ENCODE data around the gene GNG7.
"Not testable (repeated sequence)": the region's sequence is repeated elsewhere in the genome, so short reads cannot be mapped to it uniquely, and the experiment has no call there.

Gene GNG7

GRCh38 chr19:2653710-2654707 lies 48.5 kb downstream of the GNG7 start:
- H3K9me3 ChIP-seq (ENCODE audit: control insufficient read depth, low read length) = no peaks in the 10 kb centered on the region
- peaks cover 12% of the 10 kb centered on the region for H3K4me1 ChIP-seq (ENCODE audit: control insufficient read depth, insufficient read depth, low read length)
- no peaks in the 10 kb centered on the region for H3K27me3 ChIP-seq (ENCODE audit: control insufficient read depth, insufficient read depth, low read length)
- no peak overlapping the region for H3K9ac ChIP-seq (ENCODE audit: low read length)
- no peak overlapping the region for H3K4me3 ChIP-seq (ENCODE audit: low read length)
- H3K36me3 ChIP-seq (ENCODE audit: control insufficient read depth, insufficient read depth, low read length) = no peaks in the 10 kb centered on the region

GRCh38 chr19:2653218-2653617 lies 49.3 kb downstream of the GNG7 start:
- Histone ChIP-seq H3K9ac (ENCODE audit: low read length) (no peak overlapping the region), H3K4me1 (ENCODE audit: control insufficient read depth, insufficient read depth, low read length) (peaks cover 12% of the 10 kb centered on the region), H3K27me3 (ENCODE audit: control insufficient read depth, insufficient read depth, low read length) (no peaks in the 10 kb centered on the region), H3K9me3 (ENCODE audit: control insufficient read depth, low read length) (no peaks in the 10 kb centered on the region), H3K36me3 (ENCODE audit: control insufficient read depth, insufficient read depth, low read length) (no peaks in the 10 kb centered on the region), H3K4me3 (ENCODE audit: low read length) (no peak overlapping the region)

GRCh38 chr19:2652504-2653099 lies 49.9 kb downstream of the GNG7 start:
- no peaks in the 10 kb centered on the region for H3K9me3 ChIP-seq (ENCODE audit: control insufficient read depth, low read length)
- H3K4me1 ChIP-seq (ENCODE audit: control insufficient read depth, insufficient read depth, low read length) = peaks cover 12% of the 10 kb centered on the region
- no peak overlapping the region for H3K9ac ChIP-seq (ENCODE audit: low read length)
- H3K27me3 ChIP-seq (ENCODE audit: control insufficient read depth, insufficient read depth, low read length) = no peaks in the 10 kb centered on the region
- H3K36me3 ChIP-seq (ENCODE audit: control insufficient read depth, insufficient read depth, low read length) = no peaks in the 10 kb centered on the region
- H3K4me3 ChIP-seq (ENCODE audit: low read length) = no peak overlapping the region

DNA sequence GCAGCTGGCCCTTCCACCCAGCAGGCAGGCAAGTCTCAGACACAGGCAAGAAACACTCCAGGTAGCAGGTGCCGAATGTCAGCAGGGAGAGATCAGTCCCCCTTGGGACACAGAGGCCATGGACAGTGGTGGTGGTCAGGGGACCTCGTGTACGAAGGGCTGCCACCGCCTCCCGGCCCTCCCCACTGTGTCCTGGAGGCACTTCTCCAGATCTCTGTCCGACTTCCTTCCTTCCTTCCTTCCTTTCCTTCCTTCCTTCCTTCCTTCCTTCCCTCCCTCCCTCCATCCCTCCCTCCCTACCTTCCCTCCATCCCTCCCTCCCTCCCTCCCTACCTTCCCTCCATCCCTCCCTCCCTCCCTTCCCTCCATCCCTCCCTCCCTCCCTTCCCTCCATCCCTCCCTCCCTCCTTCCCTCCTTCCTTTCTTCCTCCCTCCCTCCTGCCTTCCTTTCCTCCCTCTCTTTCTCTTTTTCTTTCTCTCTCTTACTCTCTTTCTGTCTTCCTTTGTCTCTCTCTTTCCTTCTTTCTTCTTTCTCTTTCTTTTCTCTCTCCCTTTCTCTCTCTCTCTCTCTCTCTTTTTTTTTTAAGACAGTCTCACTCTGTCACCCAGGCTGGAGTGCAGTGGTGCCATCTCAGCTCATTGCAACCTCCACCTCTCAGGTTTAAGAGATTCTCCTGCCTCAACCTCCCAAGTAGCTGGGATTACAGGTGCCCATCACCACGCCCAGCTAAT lies 51.3 kb downstream of the GNG7 start:
- not testable (repeated sequence) for H3K9ac ChIP-seq (ENCODE audit: low read length); H3K36me3 ChIP-seq (ENCODE audit: control insufficient read depth, insufficient read depth, low read length); H3K9me3 ChIP-seq (ENCODE audit: control insufficient read depth, low read length); H3K4me3 ChIP-seq (ENCODE audit: low read length); H3K27me3 ChIP-seq (ENCODE audit: control insufficient read depth, insufficient read depth, low read length)
- peaks cover 12% of the 10 kb centered on the region for H3K4me1 ChIP-seq (ENCODE audit: control insufficient read depth, insufficient read depth, low read length)

- Histone ChIP-seq H3K36me3 (ENCODE audit: control insufficient read depth, insufficient read depth, low read length) (no peaks in the 10 kb centered on the region), H3K9me3 (ENCODE audit: control insufficient read depth, low read length) (no peaks in the 10 kb centered on the region), H3K27me3 (ENCODE audit: control insufficient read depth, insufficient read depth, low read length) (no peaks in the 10 kb centered on the region), H3K9ac (ENCODE audit: low read length) (no peak overlapping the region), H3K4me3 (ENCODE audit: low read length) (no peak overlapping the region), H3K4me1 (ENCODE audit: control insufficient read depth, insufficient read depth, low read length) (peaks cover 12% of the 10 kb centered on the region)
These were observed 52.0 kb downstream of the GNG7 start for GRCh38 chr19:2650515-2650914.

- Histone ChIP-seq H3K27me3 (ENCODE audit: control insufficient read depth, insufficient read depth, low read length) (no peaks in the 10 kb centered on the region), H3K36me3 (ENCODE audit: control insufficient read depth, insufficient read depth, low read length) (no peaks in the 10 kb centered on the region), H3K9ac (ENCODE audit: low read length) (no peak overlapping the region), H3K9me3 (ENCODE audit: control insufficient read depth, low read length) (no peaks in the 10 kb centered on the region), H3K4me1 (ENCODE audit: control insufficient read depth, insufficient read depth, low read length) (peaks cover 1% of the 10 kb centered on the region), H3K4me3 (ENCODE audit: low read length) (no peak overlapping the region)
These were observed 54.0 kb downstream of the GNG7 start for GRCh38 chr19:2648528-2648937.

GRCh38 chr19:2648099-2648498 lies 54.4 kb downstream of the GNG7 start:
- no peaks in the 10 kb centered on the region for H3K36me3 ChIP-seq (ENCODE audit: control insufficient read depth, insufficient read depth, low read length)
- H3K9ac ChIP-seq (ENCODE audit: low read length) = no peak overlapping the region
- no peaks in the 10 kb centered on the region for H3K4me1 ChIP-seq (ENCODE audit: control insufficient read depth, insufficient read depth, low read length)
- H3K27me3 ChIP-seq (ENCODE audit: control insufficient read depth, insufficient read depth, low read length) = no peaks in the 10 kb centered on the region
- no peaks in the 10 kb centered on the region for H3K9me3 ChIP-seq (ENCODE audit: control insufficient read depth, low read length)
- H3K4me3 ChIP-seq (ENCODE audit: low read length) = no peak overlapping the region

- Histone ChIP-seq H3K4me3 (ENCODE audit: low read length) (no peak overlapping the region), H3K9ac (ENCODE audit: low read length) (no peak overlapping the region), H3K27me3 (ENCODE audit: control insufficient read depth, insufficient read depth, low read length) (no peaks in the 10 kb centered on the region), H3K4me1 (ENCODE audit: control insufficient read depth, insufficient read depth, low read length) (no peaks in the 10 kb centered on the region), H3K9me3 (ENCODE audit: control insufficient read depth, low read length) (no peaks in the 10 kb centered on the region), H3K36me3 (ENCODE audit: control insufficient read depth, insufficient read depth, low read length) (no peaks in the 10 kb centered on the region)
These were observed 55.5 kb downstream of the GNG7 start for GRCh38 chr19:2646866-2647535.

DNA sequence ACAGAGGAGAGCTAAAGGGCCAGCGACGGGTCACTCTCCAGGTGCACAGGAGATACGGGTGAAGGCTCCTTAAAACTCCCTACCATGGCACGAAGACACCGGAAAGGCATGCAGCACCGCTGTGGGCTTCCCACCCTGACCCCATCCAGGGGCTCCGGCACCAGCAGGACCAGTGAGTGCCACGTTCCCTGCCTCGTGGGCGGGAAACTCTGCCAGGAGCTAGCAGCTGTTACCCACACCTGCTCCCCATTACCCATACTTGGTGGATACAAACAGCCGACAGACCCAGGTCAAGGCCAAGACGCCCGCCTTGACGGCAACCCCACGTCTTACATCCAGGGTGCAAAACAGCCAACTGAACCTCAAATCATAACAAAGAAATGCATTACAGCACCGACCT lies 56.7 kb downstream of the GNG7 start:
- Histone ChIP-seq H3K4me1 (ENCODE audit: control insufficient read depth, insufficient read depth, low read length) (no peaks in the 10 kb centered on the region), H3K4me3 (ENCODE audit: low read length) (no peak overlapping the region), H3K27me3 (ENCODE audit: control insufficient read depth, insufficient read depth, low read length) (no peaks in the 10 kb centered on the region), H3K9me3 (ENCODE audit: control insufficient read depth, low read length) (no peaks in the 10 kb centered on the region), H3K9ac (ENCODE audit: low read length) (no peak overlapping the region), H3K36me3 (ENCODE audit: control insufficient read depth, insufficient read depth, low read length) (no peaks in the 10 kb centered on the region)

GRCh38 chr19:2643123-2643737 lies 59.3 kb downstream of the GNG7 start:
- H3K36me3 ChIP-seq (ENCODE audit: control insufficient read depth, insufficient read depth, low read length); H3K4me3 ChIP-seq (ENCODE audit: low read length); H3K9ac ChIP-seq (ENCODE audit: low read length); H3K9me3 ChIP-seq (ENCODE audit: control insufficient read depth, low read length); H3K27me3 ChIP-seq (ENCODE audit: control insufficient read depth, insufficient read depth, low read length); H3K4me1 ChIP-seq (ENCODE audit: control insufficient read depth, insufficient read depth, low read length): not testable (repeated sequence)

DNA sequence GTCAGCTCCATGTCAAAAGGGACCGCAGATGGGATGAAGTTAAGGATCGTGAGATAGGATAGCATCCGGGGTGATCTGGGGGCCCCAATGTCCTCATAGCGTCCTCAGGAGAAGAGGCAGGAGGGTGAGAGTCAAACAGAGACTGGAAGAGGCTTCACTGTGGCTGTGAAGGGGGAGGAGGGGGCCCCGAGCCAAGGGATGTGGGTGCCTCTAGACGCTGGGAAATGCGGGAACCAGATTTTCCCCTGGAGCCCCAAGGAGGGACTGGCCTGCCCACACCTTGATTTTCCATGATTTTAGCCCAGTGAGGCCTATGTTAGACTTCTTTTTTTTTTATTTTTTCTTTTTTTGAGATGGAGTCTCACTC lies 61.2 kb downstream of the GNG7 start:
- peaks cover 4% of the 10 kb centered on the region for H3K27me3 ChIP-seq (ENCODE audit: control insufficient read depth, insufficient read depth, low read length)
- no peaks in the 10 kb centered on the region for H3K9me3 ChIP-seq (ENCODE audit: control insufficient read depth, low read length)
- no peak overlapping the region for H3K4me3 ChIP-seq (ENCODE audit: low read length)
- H3K9ac ChIP-seq (ENCODE audit: low read length) = no peak overlapping the region
- H3K4me1 ChIP-seq (ENCODE audit: control insufficient read depth, insufficient read depth, low read length) = peaks cover 5% of the 10 kb centered on the region
- H3K36me3 ChIP-seq (ENCODE audit: control insufficient read depth, insufficient read depth, low read length) = no peaks in the 10 kb centered on the region
